ENCODE results near the gene SARDH. TPM values are rescaled to one million over a fixed set of nuclear protein-coding genes. Genes with fewer than 3 reads are reported as not detected.

SARDH gene
- total and polyA plus RNA-seq, 2 of the 13 experiments (the other 11 are each of a cell fraction or from before 2014, with no cell fraction given): 11.6 to 34.9 TPM

GRCh38 chr9:133715866-133716563, 22.1 kb downstream of the SARDH start (continued):
- TF ChIP-seq ZNF318 (CRISPR knock-in tag; IDR thresholded peaks at IDR 0.05) (no peak), HMGXB3 (CRISPR knock-in tag; IDR thresholded peaks at IDR 0.05; ENCODE audit: borderline replicate concordance) (no peak), ZBTB40 (IDR thresholded peaks at IDR 0.05) (no peak), ZBTB40 (CRISPR knock-in tag; IDR thresholded peaks at IDR 0.05) (no peak; the same call in 1 of the 2 replicates), GABPA (IDR thresholded peaks at IDR 0.05; ENCODE audit: low read depth, low read length) (no peak), GABPA (CRISPR knock-in tag; IDR thresholded peaks at IDR 0.05; ENCODE audit: low read depth) (no peak)
